Measurements from ENCODE around the gene KDR. TPM values are rescaled to one million over a fixed set of nuclear protein-coding genes. Genes with fewer than 3 reads are reported as not detected.

KDR gene
- total RNA-seq, 1 donor from 2014 or later = 185 TPM

- peak; percentile 30 for DNase-seq (ENCODE audit: low read depth, low spot score)
Measured at GRCh38 chr4:55079451-55080173, 45.8 kb downstream of the KDR start.

GRCh38 chr4:55078987-55079386 lies 46.4 kb downstream of the KDR start:
- DNase-seq (ENCODE audit: low read depth, low spot score) = peak; percentile 86

GRCh38 chr4:55077577-55077976 lies 47.8 kb downstream of the KDR start:
- DNase-seq (ENCODE audit: low read depth, low spot score) = no peak

GRCh38 chr4:55075823-55076716 lies 49.3 kb downstream of the KDR start:
- DNase-seq (ENCODE audit: low read depth, low spot score) = no peak

GRCh38 chr4:55075376-55075775 lies 50.0 kb downstream of the KDR start:
- DNase-seq (ENCODE audit: low read depth, low spot score) = no peak

GRCh38 chr4:55074386-55074785 lies 51.0 kb downstream of the KDR start:
- DNase-seq (ENCODE audit: low read depth, low spot score) = no peak

- no peak for DNase-seq (ENCODE audit: low read depth, low spot score)
Measured at GRCh38 chr4:55071951-55072350, 53.4 kb downstream of the KDR start.

GRCh38 chr4:55069248-55069647 lies 56.1 kb downstream of the KDR start:
- peak; percentile 93 for DNase-seq (ENCODE audit: low read depth, low spot score)

- no peak for DNase-seq (ENCODE audit: low read depth, low spot score)
Measured at GRCh38 chr4:55068522-55068921, 56.9 kb downstream of the KDR start.

GRCh38 chr4:55066018-55066417 lies 59.4 kb downstream of the KDR start:
- no peak for DNase-seq (ENCODE audit: low read depth, low spot score)

GRCh38 chr4:55055529-55055928 lies 69.9 kb downstream of the KDR start:
- DNase-seq (ENCODE audit: low read depth, low spot score) = no peak

- no peak for DNase-seq (ENCODE audit: low read depth, low spot score)
Measured at GRCh38 chr4:55051532-55051931, 73.9 kb downstream of the KDR start.

GRCh38 chr4:55050418-55050950 lies 74.9 kb downstream of the KDR start:
- no peak for DNase-seq (ENCODE audit: low read depth, low spot score)

GRCh38 chr4:55038176-55038890 lies 87.1 kb downstream of the KDR start:
- DNase-seq (ENCODE audit: low read depth, low spot score) = peak; percentile 24

- DNase-seq (ENCODE audit: low read depth, low spot score) = no peak
Measured at GRCh38 chr4:55037728-55038127, 87.7 kb downstream of the KDR start.

- DNase-seq (ENCODE audit: low read depth, low spot score) = no peak
Measured at GRCh38 chr4:55036405-55036804, 89.0 kb downstream of the KDR start.

- no peak for DNase-seq (ENCODE audit: low read depth, low spot score)
Measured at GRCh38 chr4:55035892-55036291, 89.5 kb downstream of the KDR start.

GRCh38 chr4:55033296-55033695 lies 92.1 kb downstream of the KDR start:
- no peak for DNase-seq (ENCODE audit: low read depth, low spot score)

- no peak for DNase-seq (ENCODE audit: low read depth, low spot score)
Measured at GRCh38 chr4:55032788-55033187, 92.6 kb downstream of the KDR start.

- DNase-seq (ENCODE audit: low read depth, low spot score) = no peak
Measured at GRCh38 chr4:55032179-55032578, 93.2 kb downstream of the KDR start.

GRCh38 chr4:55031158-55031557 lies 94.2 kb downstream of the KDR start:
- no peak for DNase-seq (ENCODE audit: low read depth, low spot score)

GRCh38 chr4:55030589-55030988 lies 94.8 kb downstream of the KDR start:
- no peak for DNase-seq (ENCODE audit: low read depth, low spot score)
